ENCODE data around the gene TSPOAP1. TPM values are rescaled to one million over a fixed set of nuclear protein-coding genes. Genes with fewer than 3 reads are reported as not detected.

Gene TSPOAP1
- total RNA-seq, 1 donor from 2014 or later, result not detected

DNA sequence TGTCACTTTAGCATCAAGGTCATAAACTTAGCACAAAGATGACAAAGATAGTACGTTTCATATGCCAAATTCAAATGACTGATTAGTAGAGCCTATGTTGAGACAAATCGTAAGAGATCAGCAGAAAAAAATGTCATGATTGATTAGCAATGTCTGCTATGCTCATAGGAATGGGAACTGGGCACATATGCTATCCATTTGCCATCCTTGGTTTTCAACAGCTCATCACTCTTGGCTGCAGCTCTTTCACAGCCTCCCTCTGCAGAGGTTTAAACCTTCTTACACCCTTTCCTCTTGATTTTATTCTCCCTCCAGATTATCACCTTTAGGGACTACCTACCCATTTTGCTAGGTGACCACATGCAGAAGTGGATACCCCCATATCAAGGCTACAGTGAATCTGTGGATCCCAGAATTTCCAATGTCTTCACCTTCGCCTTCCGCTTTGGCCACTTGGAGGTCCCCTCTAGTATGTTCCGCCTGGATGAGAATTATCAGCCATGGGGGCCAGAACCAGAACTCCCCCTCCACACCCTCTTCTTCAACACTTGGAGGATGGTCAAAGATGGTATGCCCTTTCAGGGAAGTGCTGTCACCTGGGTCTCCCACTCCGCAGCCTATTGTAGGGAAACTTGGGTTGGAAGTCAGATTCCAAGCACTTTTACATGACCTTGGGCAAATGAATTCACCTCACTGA lies 64.0 kb downstream of the TSPOAP1 start:
- no peak for DNase-seq (ENCODE audit: low read depth, low spot score)

DNA sequence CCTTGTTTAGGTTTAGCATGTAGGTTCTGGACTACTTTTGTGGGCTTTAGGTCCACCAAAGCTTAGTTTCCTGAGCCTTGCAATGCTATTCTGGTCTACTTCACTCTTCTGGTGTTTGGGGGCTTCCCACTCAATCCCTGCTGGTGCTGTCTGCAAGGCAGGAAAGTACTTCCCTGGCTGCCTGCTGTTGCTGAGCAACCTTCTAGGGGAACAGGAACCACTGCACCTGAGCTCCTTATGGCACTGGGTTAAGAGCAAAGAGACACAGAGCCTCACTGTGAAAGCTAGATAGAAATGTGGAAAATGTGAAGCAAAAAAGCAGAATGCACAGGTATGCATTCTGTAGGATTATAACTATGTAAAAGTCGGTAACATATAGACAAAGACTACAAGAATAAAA lies 64.8 kb downstream of the TSPOAP1 start:
- DNase-seq (ENCODE audit: low read depth, low spot score), result no peak

- no peak for DNase-seq (ENCODE audit: low read depth, low spot score)
These were observed 66.4 kb downstream of the TSPOAP1 start for GRCh38 chr17:58262149-58262548.

DNA sequence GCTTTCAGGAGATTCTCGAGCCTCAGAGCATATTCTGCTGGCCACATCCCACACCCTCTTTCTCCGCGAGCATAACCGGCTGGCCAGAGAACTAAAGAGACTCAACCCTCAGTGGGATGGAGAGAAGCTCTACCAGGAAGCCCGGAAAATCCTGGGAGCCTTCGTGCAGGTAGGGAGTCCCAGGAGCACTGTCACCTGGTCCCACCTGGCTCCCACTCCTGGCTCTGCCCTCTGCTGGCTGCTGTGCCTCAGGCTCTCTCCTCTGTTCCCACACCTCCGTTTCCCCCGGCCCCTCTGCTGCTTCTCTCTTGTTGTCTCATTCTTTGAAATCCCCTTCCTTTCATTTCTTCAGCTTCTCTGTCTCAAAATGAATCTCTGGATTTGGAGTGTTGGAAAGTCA lies 73.8 kb downstream of the TSPOAP1 start:
- DNase-seq (ENCODE audit: low read depth, low spot score), result no peak

DNA sequence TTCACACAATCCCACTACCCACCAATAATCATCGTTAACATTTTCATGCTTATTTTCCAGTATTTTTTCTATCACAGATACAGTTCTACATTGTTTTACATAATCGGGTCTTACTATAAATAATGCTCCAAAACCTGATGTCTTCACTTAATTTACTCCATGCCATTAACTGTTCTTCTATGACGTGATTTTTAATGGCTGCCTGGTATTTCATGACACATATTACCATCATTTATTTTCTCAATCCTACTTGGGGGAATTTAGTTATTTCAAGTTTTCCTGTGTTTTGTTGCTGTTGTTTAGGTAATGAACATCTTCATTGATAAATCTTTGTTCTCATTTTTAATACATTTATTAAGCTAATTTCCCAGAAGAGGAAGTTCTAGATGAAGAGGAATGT lies 75.5 kb downstream of the TSPOAP1 start:
- DNase-seq (ENCODE audit: low read depth, low spot score), result no peak

- DNase-seq (ENCODE audit: low read depth, low spot score), result no peak
These were observed 76.5 kb downstream of the TSPOAP1 start for GRCh38 chr17:58252141-58252540.

Other genes starting within 250 kb of the TSPOAP1 start
- gene DYNLL2, start 245.4 kb downstream of the TSPOAP1 start, total RNA-seq, result 11.9 and 20.5 TPM in 2 replicates
- gene OR4D1, start 180.4 kb downstream of the TSPOAP1 start, total RNA-seq, result not detected in 2 replicates
- not detected in 2 replicates for gene OR4D2, start 161.8 kb downstream of the TSPOAP1 start, total RNA-seq
- not detected in 2 replicates for gene EPX, start 136.1 kb downstream of the TSPOAP1 start, total RNA-seq
- gene MKS1, start 109.5 kb downstream of the TSPOAP1 start, total RNA-seq, result 13.8 and 17.0 TPM in 2 replicates
- not detected in 2 replicates for gene LPO, start 90.2 kb downstream of the TSPOAP1 start, total RNA-seq
- under 0.01 TPM in 1 of 2 replicates, not detected in the other for gene MPO, start 47.9 kb downstream of the TSPOAP1 start, total RNA-seq
- gene SUPT4H1, start 23.4 kb upstream of the TSPOAP1 start, total RNA-seq, result 39.5 and 51.4 TPM in 2 replicates
- gene RNF43, start 88.7 kb upstream of the TSPOAP1 start, total RNA-seq, result 0.11 and 0.13 TPM in 2 replicates
- 0.04 and 0.07 TPM in 2 replicates for gene HSF5, start 159.6 kb upstream of the TSPOAP1 start, total RNA-seq
- 51.5 and 80.0 TPM in 2 replicates for gene MTMR4, start 185.8 kb upstream of the TSPOAP1 start, total RNA-seq